GM12873 (cell line): ENCODE measurements around the gene AKIRIN2.

Experiments
- TF ChIP-seq, protein P1 (sequence below): IDR thresholded peaks from 2 replicates; pipeline ENCODE4 v1.5.1; 2012; ENCODE audit warnings: low read depth, mild to moderate bottlenecking, moderate library complexity, low read length, control low read depth; ENCODE audit not compliant: insufficient read depth; ENCODE audit errors: missing control alignments

The AKIRIN2 gene

DNA sequence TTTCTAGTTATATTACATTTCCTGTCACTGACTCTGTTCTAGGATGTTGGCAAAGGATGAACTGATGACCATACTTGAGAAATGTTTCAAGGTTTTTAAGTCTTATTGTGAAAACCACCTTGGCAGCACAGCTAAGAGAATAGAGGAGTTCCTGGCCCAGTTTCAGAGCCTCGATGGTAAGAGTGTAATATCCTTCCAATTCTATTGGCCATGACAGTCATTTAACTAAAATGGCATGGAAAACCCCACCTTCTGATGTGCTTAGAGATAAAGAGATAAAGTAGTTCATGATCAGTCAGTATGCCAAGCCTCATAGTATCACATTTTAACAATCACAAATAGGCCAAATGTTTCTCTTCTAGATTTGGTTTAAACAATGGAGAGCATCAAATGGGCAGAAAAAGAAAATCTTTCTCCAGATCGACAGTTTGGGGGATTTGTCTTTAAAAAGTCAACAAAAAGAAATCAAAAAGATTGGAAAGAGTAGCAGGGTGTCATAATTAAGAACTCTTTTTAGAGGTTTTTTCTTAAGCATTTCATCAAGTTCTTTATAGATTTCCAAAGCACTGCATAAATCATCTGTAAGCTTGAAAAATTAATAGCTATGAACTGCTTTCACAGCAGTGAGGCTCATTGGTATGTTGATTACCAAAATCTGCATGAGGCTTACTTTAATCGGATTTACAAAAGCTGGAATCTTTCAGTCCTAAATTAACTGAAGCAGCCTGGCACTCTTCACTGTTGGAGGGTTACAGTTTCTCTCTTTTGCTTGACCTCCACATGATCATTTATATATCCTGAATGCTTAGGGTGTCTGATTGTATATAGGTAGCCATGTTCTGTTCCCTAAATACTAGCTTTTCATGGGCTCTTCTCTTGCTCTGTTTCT is 48.7 kb downstream of the AKIRIN2 start:
- TF ChIP-seq, protein P1, sequence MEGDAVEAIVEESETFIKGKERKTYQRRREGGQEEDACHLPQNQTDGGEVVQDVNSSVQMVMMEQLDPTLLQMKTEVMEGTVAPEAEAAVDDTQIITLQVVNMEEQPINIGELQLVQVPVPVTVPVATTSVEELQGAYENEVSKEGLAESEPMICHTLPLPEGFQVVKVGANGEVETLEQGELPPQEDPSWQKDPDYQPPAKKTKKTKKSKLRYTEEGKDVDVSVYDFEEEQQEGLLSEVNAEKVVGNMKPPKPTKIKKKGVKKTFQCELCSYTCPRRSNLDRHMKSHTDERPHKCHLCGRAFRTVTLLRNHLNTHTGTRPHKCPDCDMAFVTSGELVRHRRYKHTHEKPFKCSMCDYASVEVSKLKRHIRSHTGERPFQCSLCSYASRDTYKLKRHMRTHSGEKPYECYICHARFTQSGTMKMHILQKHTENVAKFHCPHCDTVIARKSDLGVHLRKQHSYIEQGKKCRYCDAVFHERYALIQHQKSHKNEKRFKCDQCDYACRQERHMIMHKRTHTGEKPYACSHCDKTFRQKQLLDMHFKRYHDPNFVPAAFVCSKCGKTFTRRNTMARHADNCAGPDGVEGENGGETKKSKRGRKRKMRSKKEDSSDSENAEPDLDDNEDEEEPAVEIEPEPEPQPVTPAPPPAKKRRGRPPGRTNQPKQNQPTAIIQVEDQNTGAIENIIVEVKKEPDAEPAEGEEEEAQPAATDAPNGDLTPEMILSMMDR: no peak

DNA sequence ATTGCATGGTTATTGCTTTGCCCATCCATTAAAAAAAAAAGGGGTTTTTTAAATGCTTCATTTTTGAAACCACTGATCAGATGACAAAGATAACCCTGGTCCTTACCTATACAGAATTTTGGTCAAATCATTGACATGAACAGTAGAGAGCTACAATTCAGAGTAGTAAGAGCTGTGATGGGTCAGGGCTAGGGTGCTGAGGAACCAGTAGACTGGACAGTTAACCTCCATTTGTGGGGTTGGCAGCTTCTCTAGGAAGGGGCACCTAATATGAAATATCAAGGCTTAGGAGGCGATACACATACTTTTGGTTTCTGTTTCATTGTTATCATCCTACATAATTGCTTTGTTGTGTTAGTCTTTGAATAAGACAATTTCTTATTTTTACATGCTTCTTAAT is 57.0 kb downstream of the AKIRIN2 start:
- TF ChIP-seq, protein P1: no peak

DNA sequence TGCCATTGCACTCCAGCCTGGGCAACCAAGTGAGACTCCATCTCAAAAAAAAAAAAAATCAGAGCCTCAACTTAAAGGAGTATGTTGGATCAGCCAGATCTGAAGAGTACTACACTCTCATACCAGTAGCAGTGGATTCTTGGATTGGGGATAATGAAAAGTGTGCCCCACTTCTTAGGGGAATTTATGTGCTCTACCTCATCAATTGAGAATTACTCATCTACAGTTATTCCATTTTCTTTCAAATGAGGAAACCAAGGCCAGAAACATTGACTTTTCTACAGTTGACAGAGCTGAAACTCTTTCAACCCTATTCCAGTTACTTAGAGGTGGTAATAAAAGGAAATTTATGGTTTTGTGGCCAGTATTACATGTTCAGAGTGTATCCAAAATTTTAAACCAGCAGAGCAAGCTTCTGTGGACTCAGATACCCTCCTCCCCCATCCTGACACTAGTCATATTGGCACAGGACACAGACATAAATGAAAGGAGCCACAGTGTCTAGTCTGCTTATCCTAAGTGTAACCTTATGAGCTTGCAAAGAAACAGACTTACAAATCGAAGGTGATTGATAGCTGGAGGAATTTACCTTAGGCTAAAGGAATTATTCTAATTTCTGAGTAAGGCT is 60.9 kb downstream of the AKIRIN2 start:
- TF ChIP-seq, protein P1: no peak

DNA sequence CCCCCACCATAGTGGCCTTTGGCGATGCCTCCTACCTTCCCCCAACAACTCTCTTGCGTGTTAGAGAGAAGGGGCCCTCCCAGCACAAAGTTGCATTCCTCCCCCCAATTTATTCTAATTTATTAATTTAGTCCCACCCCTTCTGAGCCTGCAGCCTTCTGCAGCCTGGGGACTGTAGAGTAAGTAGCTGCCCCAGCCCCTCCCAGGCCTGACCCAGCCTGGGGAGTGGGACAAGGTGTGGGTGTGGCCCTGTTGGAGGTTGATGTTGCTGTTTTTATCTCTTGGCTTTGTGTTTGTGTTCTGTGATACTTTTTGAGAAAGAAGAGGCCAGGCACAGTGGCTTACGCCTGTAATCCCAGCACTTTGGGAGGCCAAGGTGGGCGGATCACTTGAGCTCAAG is 62.7 kb downstream of the AKIRIN2 start:
- TF ChIP-seq, protein P1: no peak

DNA sequence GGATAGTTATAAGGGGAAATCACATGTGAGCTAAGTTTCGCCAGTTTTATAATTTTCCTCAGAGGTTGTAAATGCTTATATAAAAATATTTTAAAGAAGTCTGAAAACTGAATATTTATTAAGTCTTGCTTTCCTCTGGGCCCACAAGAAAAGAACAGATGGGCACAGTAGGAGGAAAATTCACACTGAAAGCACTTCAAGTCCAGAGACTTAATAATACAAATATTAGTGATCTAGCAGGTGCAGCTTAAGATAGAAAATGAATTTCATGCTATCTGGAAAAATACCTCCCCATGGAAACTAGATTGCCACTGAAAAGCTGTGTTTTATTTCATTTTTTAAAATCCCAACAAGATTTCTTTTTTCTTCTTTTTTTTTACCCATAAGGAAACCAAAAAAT is 64.9 kb downstream of the AKIRIN2 start:
- TF ChIP-seq, protein P1: no peak

DNA sequence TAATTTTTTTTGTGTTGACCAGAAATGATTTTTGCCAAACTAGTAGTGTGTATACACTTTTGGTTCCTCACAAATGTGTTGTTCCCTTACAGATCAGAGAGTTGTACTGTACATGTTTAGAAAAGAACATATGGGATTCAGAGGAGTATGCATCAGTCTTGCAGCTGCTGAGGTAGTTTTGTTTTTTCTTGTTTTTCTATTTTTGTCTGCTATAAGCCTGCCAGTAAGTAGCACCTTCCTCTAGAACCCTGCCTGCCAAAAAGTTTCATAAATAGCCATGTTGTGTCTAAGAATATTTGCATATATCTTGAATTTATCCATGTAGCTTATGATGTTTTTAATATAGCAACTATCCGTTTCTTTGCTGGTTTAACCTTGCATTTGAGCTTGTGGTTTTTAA is 65.7 kb downstream of the AKIRIN2 start:
- TF ChIP-seq, protein P1: no peak

DNA sequence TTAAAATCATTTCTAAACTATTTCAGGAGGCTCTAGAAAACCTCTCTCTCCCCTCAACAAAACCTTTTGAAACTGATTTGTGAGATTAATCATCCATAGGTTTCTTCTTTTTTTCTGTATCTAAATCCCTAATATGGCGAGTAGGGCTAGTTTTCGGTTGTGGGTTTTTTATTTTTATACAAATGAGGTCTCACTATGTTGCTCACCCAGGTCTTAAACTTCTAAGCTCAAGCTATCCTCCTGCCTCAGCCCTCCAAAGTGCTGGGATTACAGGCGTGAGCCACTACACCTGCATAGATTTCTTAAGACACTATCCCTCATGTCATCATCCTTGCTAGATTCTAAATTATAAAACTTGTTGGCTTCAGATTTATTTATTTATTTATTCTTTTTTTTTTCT is 68.2 kb downstream of the AKIRIN2 start:
- TF ChIP-seq, protein P1: no peak
